SK-N-MC (cell line): ENCODE data around the gene CALR3.

Experiments used
- EZH2 ChIP-seq: fragments of 200-600 bp; sonication (generic); IDR thresholded peaks from one replicate; pipeline ENCODE4 v1.6.1; 2017; ENCODE audit warnings: antibody characterized with exemption
- FOXP2 ChIP-seq: optimal IDR thresholded peaks from 2 replicates; pipeline ENCODE3; 2011; ENCODE audit warnings: mild to moderate bottlenecking, moderate library complexity; ENCODE audit not compliant: insufficient read depth; ENCODE audit errors: extremely low read length, control extremely low read depth
- POLR2AphosphoS5 ChIP-seq: IDR thresholded peaks from 2 replicates; pipeline ENCODE4 v1.6.1; 2012; ENCODE audit warnings: mild to moderate bottlenecking, low read depth, low read length, borderline replicate concordance

GRCh38 chr19:16529466-16530144 lies 33.6 kb upstream of the CALR3 start:
- TF ChIP-seq EZH2 = no peak
- TF ChIP-seq POLR2AphosphoS5 = no peak
- TF ChIP-seq FOXP2 = no peak
